Measurements from ENCODE around the gene TTLL5.
"Not testable (repeated sequence)": the region's sequence is repeated elsewhere in the genome, so short reads cannot be mapped to it uniquely, and the experiment has no call there.

TTLL5 gene

DNA sequence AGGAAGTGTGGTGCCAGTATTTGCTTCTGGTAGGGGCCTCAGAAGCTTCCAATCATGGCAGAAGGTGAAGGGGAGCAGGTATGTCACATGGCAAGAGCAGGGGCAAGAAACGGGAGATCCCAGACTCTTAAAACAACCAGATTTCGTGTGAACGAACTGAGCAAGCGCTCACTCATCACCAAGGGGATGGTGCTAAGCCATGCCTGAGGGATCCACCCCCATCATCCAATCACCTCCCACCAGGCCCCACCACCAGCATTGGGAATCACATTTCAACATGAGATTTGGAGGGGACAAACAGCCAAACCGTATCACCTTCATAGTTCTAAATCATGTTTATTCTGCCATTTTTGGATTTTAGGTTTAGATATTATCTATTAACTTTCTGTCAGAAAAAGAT, 179.9 kb downstream of the TTLL5 start:
- no peak for DNase-seq

DNA sequence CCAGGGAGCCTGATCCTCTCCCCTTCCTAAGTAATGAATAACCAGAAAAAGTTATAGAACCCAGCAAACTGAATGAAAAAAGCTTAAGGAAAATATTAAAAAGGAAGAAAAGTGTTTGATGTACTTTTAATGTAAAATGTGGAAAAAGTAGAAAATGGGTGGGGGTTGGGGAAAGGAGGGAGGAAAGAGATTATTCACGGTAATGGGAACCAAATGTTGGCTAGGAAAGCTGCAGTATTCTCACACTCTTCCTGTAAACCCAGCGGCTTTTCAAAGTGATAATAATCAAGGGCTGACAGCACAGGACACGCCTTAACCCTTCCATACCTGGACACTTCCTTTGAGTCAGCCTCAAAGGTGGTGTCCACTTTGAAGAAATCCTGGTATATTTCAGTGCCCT, 181.5 kb downstream of the TTLL5 start:
- no peak for DNase-seq

DNA sequence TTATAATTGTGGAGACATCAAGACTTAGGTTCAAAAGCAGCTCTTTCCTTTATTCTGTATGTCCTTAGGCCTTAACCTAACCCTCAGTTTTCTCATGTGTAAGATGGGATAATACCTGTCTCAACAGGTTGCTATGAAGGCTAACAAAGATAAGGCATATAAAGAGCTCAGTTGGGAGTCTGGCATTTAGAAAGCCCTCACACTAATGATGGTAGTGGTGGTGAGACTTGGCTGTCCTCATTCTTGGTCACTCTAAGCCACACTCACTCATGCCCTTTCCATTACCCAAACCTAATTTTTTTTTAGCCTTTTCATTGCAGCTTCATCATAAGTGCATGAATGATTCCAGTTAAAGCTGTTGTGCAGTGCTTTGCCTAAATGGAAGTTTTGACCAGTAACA, 183.4 kb downstream of the TTLL5 start:
- DNase-seq, result no peak

DNA sequence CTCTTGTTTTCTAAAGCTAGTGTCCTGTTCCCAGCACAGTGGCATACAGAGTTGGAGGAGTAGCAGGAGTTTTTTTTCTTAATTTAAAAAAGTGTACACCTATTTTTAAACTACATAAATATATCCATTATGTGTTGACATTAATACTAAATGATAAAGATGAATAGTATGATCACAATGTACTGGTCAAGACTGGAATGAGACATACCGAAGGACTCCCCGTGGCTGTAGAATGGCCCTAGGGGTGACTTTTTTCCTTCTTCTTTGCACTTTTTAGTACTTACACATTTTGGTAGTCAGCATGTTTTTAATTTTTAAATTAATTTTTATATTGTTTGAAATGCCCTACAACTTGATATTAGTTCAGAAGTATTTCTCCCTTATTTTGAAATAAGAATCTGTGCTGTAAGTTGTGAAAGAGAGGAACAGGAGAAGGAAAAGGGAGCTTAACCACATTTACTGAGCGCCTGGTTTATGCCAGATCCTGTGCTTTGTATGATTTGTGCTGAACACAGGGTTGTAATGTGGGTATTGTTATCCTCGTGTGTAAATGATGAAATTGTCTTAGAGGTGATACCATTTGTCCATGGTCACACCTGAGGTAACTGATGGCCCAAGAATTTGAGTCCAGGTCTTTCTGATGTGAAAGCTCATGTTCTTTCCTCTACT, 184.2 kb downstream of the TTLL5 start:
- DNase-seq, result no peak

DNA sequence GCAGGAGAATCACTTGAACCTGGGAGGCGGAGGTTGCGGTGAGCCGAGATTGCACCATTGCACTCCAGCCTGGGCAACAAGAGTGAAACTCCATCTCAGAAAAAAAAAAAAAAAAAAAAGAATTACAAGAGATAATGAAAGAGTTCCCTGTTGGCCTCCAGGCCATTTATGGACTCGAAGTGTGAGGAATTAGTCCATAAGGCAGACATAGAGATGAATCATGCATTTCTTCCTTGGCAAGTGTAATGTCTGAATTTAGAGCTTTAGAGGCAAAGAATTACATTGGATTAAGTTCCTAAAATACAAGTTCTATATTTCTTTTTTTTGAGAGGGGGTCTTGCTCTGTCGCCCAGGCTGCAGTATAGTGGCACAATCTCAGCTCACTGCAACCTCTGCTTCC, 185.6 kb downstream of the TTLL5 start:
- DNase-seq, result not testable (repeated sequence)

DNA sequence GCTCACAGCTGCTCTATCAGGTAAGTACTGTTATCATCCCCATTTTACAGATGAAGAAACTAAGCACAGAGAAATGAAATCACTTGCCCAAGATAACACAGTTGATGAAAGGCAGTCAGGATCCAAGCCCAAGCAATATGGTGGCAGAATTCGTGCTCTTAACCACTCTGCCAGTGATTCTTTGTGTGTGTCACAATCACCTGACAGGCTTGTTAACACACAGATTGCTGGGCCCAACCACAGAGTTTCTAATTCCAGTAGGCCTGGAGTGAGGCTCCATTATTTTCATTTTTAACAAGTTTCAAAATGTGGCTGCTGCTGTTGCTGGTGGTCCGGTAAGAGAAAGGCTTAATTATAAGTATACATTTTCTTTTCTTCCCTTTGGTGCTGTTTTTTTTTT, 186.5 kb downstream of the TTLL5 start:
- no peak for DNase-seq

DNA sequence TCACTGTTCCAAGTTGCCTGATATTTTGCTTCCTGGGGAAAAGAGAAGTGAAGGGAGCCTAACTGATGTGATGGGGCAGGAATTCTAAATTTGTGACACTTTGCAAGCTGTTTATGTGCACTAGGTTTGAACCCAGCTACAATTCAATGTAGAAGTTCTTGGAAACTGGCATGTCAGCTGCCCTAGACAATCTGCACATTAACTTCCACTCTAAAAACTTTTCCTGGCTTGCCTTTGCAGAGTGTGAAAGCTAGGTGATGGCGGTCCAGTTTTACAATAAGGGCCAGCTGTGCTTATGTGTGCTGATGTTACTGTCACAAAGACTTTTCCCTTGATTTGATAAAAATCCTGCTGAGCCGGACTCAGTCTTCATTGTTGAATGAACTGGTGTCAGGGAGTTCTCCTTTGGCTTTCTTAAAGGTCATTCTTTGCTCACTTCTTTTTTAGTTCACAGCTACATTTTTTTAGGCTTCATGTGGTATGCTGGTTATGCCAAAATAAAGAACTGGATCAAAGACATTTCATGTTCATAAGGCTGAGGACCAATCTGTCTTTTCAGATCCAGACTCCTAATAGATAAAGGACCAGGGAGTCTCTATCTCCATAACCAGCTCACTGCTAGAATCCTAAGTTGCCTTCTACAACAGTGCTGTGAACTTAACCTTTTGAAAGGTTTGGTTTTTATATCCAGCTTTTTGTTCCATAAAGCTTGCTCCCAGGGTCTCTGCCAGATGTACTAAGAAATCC, 187.3 kb downstream of the TTLL5 start:
- no peak for DNase-seq

DNA sequence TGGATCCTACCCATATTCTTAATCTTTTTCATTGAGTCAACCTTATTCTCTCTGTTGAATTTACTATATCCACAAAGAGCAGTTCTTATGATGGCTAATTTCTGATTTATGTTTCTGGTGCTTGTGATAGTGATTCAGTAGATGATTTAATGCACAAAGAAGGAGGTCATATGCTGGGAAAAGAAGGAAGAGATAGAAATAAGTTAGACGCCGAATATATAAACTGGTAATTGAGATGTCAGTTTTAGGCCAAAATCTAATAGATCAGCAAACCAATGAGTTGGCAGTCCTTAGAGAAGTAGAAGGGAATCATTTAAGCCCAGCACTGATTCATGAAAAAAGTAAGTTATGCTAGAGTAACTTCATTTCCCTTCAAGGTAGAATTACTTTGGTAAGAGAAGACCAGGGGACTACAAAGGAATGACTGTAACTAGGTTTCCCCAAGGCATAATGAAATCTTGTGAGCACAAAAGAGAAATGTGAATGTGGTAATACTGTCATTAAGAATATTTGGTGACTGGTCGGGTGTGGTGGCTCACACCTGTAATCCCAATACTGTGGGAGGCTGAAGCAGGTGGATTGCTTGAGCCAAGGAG, 188.4 kb downstream of the TTLL5 start:
- no peak for DNase-seq

DNA sequence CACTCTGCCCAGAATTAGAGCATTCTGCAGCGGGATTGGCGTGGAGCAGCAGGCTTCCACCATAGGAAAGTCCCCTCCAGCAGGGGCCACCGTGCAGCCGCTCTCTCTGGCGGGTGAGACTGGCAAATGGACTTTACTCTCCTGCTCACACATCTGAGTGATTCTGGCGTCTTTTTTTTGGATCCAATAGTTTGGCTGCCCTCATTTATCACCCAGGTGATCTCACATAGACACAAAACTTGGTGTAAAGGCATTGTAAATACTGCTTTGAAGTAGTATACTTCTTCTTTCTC, 190.5 kb downstream of the TTLL5 start:
- no peak for DNase-seq

DNA sequence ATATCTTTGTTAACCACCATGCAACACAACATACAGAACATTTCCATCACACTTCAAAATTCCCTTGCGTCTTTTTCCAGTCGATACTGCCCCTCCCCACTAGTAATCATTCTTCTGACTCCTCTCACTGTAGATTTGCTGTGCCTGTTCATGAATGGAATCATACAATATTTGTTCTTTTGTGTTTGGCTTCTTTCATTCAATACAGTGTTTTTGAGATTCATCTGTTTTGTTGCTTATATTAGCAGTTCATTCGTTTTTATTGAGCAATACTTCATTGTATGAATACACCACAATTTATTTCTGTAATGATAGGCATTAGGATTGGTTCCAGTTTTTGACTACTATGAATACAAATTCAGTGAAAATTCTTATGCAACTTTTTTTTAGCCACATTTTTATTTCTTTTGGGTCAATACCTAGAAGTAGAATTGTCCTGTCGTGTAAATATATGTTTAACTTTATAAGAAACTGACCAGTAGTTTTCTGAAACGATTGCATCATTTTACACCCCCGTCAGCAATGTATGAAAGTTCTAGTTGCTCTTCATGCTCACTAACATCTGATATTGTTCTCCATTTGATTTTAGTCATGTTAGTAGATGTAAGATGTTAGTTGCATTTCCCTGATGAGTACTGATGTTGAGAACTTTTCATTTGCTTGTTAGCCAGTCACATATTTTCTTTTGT, 193.2 kb downstream of the TTLL5 start:
- no peak for DNase-seq

DNA sequence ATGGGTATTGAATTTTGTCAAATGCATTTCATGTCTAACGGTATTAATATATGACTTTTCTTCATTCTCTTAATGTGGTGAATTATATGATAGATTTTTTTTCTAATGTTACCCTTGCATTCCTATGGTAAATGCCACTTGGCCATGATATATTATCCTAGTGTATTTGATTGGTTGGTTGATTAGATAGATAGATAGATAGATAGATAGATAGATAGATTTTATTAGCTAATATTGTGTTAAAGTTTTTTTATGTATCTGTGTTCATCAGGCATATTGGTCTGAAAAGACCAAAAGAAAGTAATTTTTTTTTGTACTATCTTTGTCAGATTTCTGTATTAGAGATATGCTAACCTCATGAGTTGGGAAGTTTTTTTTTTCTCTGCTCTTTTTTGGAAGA, 196.2 kb downstream of the TTLL5 start:
- DNase-seq, result no peak

DNA sequence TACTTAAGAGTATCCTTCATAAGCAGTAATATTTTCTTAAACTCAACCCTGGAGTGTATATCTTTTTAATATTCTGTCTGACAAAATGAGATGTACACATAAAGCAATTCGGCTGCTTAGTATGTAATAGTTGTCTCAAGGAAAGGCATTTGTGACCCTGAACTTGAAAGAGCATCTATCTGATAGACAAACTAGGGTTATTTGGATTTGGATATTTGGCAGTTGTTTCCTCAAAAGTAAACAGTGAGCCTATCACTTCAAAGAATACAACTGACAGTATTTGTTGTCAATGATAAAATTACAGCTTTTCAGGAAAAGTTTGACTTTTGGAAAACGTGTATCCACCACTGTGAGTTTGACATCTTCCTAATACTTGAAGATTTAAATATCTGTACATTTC, 197.3 kb downstream of the TTLL5 start:
- no peak for DNase-seq

DNA sequence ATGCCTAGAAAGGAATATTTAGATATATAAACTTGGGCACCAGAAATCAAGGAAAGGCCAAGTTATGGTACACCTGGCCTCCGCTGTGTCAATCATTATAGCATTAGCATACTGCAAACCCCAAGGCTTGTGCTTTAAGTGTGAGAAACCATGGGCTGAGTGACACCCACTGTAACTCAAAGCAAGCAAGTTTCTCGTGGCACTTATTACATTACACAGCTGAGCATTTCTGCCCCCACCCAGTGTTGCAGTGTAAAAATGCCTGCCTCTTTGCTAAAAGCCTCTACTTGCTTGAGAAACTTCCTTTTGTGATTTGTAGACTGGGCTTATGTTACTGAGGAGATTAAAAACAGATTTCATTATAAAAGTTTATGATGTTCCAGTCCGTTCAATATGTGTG, 198.7 kb downstream of the TTLL5 start:
- DNase-seq, result no peak

DNA sequence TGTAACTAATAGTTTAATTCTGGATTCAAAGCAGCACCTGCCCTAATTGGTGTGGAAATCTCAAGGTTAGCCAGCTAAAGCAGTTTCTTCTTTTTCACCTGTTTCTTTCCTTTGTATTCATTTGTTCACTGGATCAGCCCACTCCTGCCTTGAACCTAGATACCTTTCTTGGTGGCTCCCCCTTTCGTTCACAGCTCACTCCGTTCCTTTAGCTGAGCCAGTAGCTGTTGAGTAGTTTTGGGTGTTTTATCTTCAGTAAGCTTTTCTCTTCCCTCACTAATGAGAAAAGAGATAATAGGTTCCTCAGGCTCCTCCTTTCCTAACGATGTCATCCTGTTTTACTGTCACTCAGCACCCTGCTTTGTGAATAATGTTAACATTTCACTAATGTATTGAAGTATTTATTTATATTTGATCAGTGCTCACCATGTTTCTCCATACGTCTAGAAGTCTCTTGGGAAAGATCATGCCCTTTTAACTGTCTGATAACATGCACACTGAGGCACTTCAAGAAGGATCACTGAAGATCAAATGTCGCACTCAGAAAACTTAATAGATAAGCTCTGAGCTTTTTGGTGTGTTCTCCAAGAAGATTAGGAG, 199.6 kb downstream of the TTLL5 start:
- no peak for DNase-seq

DNA sequence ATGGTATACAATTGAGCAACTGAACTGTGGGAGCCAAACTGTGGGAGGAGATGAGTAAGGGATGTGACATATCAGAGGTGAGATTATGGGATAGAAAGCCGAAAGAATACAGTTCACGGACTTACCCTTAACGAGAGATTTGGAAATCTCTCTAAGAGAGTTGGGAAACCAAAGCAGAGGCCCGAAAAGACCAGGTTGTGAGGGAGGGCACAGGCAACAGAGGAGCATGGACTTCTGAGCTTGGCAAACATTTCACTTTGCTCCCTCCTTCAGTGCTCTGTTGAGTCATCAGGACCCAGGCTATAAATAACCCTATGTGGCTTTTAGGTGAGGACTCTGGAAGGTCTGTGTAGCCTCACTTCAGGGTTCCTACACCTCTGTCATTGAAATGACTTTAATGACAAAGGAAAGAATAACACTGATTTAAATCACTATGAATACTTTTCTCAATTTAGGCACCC, 200.1 kb downstream of the TTLL5 start:
- no peak for DNase-seq

DNA sequence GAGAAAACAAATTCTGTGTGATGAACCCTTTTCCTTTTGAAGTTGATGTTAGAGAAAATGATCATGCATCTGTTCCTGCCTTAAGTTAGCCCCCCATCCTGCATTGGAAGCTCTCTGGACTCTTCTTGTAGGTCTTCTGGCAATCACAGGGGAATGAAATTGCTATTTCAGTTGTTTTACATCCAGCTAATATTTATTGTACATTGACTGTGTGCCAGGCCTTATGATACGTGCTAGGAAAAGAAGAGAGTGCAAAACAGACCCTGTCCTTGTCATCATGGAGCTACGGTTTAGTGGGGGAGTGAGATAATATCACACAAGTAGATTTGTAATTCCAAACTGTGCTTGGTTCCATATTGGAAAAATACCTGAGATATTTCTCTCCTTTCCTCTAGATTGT, 202.2 kb downstream of the TTLL5 start:
- no peak for DNase-seq

DNA sequence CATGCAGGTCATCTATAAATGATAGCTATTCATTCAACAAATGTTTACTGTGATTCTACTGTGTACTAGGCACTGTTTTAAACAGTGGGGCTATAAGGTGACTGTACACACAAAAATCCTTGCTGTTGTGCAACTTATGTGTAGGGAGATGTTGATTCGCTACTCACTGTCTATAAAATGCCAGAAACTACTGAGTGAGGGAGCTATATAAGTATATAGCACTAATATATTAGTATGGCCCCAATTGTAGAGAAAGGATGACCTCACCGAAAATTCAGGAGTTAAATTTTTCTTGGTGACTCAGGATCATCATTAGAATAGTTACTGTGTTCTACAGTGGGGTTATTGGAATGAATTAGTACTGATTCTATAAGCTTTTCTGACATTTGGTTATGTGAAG, 203.3 kb downstream of the TTLL5 start:
- DNase-seq, result no peak

DNA sequence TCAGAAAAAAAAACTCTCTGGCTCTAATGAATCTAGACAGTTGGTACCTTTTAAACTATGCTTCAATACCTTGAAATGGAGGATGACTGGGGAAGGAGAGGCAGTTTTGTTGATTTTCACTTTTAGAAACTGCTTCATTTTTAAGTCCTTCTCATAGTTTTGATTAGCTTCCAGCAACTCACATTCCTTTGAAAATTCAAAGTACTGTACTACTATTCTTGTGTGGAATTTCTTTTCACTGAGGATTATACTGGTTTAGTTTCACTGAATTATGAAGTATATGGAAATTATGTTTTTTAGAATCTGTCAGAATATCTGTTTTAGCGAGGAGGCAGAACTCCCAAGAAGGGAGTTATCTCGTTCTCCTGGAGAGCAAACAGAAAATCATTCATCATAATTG, 204.5 kb downstream of the TTLL5 start:
- DNase-seq, result no peak

DNA sequence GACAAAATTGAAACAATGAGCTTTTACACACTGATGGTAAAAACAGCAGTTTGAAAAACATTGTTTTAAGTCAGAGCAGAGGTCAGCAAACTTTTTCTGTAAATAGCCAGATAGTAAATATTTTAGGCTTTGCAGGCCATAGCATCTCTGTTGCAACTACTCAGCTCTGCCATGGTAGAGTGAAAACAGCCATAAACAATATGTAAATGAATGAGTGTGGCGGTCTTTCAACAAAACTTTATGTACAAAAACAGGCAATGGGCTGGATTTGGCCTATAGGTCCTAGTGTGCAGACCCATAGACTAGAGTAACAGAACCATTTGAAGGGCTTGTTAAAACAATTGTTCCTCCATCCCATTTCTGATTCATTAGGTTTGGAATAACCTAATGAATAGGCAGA, 205.9 kb downstream of the TTLL5 start:
- DNase-seq, result no peak

DNA sequence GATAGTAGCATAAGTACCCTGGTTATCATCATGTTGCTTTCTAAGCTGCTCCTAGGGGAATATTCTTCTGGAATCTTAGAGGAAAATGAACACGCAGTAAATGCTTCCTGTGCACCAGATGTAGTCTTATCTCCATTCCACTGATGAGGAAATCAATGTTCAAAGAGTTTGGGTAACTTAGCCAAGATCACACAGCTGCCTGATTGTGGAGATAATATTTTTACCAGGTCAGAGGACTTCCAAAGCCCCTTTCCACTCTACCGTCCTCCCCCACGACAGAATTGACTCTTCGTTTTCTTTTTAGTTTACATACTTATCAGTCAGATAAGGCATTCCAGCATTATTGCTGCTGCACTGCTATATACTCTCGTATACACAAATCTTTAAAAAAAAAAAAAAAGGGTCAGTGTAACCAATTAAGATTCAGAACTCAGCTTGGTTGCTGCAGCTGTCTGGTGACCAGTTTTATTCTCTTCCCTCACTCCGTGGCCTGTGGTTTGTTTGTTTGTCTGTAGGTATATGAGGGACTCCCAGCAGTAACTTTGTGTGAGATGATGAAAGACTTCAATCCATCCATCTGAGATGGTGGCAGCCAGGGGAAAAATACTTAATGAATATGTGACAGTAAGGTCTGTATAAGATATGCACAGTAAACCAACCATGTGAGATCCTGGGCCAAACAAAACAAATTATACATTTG, 210.3 kb downstream of the TTLL5 start:
- DNase-seq, result no peak

DNA sequence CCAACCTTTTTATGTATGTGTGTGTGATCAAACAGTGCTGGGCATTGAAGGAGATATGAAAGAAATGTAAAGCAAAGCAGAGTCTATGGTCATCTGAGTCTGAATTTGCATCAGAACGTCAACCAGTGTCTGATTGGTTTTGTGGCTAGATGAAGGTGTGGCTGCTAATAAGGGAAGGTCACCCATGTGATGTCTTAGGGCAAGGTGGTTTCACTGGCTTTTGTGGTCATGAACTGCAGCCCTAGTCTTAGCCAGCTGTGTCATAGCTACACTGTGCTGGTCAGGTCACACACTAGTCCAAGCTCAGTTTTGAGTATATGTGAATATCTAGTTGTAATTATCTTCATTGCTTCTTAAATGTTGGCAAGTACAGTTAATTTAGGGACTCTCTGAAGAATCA, 214.9 kb downstream of the TTLL5 start:
- no peak for DNase-seq

DNA sequence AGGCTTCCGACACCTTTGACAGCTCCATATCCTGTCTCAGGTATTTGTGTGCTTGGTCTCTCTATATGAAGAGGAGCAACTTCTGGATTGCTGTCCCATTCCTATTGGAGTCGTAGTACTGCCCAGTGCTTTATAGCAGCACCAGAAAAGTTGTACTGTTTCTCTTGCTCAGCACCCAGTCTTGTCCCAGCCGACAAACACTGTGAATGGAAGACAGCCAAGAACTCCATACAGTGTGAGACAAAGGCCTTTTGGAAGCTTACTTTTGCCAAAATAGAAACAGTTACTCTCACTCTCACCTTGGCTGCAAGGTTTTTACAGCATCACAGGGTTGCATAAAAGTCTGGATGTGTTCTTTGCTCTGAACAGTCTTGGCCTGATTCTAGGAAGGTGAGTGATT, 215.5 kb downstream of the TTLL5 start:
- no peak for DNase-seq

DNA sequence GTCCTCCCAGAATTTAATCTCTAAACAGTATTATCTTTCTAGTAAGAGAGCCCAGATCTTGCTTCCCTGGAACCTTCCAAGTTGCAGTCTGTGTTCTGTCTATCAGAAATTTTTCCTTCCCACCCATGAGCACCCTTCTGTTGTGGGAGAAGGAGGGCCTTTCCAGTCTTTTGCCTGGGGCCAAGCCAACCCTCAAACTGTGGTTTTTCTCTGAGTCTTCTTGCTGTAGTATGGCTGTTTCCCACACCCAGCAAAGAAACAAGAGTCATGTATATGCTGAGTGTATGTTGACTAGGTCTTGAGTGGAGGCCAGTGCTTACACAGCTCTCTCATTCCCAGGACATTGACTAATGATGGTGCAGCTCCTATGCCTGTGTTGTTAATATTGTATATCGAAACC, 216.2 kb downstream of the TTLL5 start:
- DNase-seq, result no peak

Measured in KG1 (cell line).